H9 (cell line): Measurements from ENCODE around the gene RPS15. TPM values are rescaled to one million over a fixed set of nuclear protein-coding genes. Genes with fewer than 3 reads are reported as not detected.

Source experiments
- DNase-seq: peaks from one replicate; pipeline ENCODE4 v3.0.0-alpha.2; 2017
- H2AFZ ChIP-seq: one replicate; pipeline ENCODE4 v1.6.1; 2013; ENCODE audit warnings: mild to moderate bottlenecking, low read length, control low read depth, moderate library complexity
- H2AK5ac ChIP-seq: 2 replicates; pipeline ENCODE4 v1.6.1; 2013; ENCODE audit warnings: low read length, control low read depth, mixed read lengths; ENCODE audit not compliant: insufficient read length
- H2BK120ac ChIP-seq: one replicate; pipeline ENCODE4 v1.6.1; 2013; ENCODE audit warnings: low read depth, mild to moderate bottlenecking, low read length, control low read depth, inconsistent platforms; ENCODE audit not compliant: poor library complexity, severe bottlenecking
- H2BK12ac ChIP-seq: 2 replicates; pipeline ENCODE4 v1.6.1; 2013; ENCODE audit warnings: low read length, control low read depth, mixed read lengths, low read depth; ENCODE audit not compliant: insufficient read length
- H2BK15ac ChIP-seq: 2 replicates; pipeline ENCODE4 v1.6.1; 2013; ENCODE audit warnings: low read depth, low read length, control low read depth
- H2BK20ac ChIP-seq: one replicate; pipeline ENCODE4 v1.6.1; 2013; ENCODE audit warnings: low read depth, mild to moderate bottlenecking, low read length, control low read depth, inconsistent platforms; ENCODE audit not compliant: poor library complexity, severe bottlenecking
- H2BK5ac ChIP-seq: 2 replicates; pipeline ENCODE4 v1.6.1; 2013; ENCODE audit warnings: low read length, control low read depth, mixed read lengths; ENCODE audit not compliant: insufficient read length
- H3K14ac ChIP-seq: 2 replicates; pipeline ENCODE4 v1.6.1; 2013; ENCODE audit warnings: low read length, control low read depth; ENCODE audit not compliant: insufficient read depth
- H3K18ac ChIP-seq: 2 replicates; pipeline ENCODE4 v1.6.1; 2013; ENCODE audit warnings: low read depth, mild to moderate bottlenecking, mixed read lengths, low read length, control low read depth; ENCODE audit not compliant: insufficient read length
- H3K23ac ChIP-seq: 2 replicates; pipeline ENCODE4 v1.6.1; 2013; ENCODE audit warnings: low read length, control low read depth, mixed read lengths, low read depth; ENCODE audit not compliant: insufficient read length
- H3K23me2 ChIP-seq: 2 replicates; pipeline ENCODE4 v1.6.1; 2013; ENCODE audit warnings: low read depth, mild to moderate bottlenecking, mixed read lengths, low read length, control low read depth; ENCODE audit not compliant: insufficient read length, poor library complexity, severe bottlenecking
- H3K27ac ChIP-seq: 2 replicates; pipeline ENCODE4 v1.5.1; 2013; ENCODE audit warnings: low read length, control low read depth, mixed read lengths, low read depth; ENCODE audit not compliant: insufficient read length
- H3K27me3 ChIP-seq: 2 replicates; pipeline ENCODE4 v1.6.1; 2013; ENCODE audit warnings: low read length, control low read depth, inconsistent platforms; ENCODE audit not compliant: insufficient read depth
- H3K4ac ChIP-seq: 2 replicates; pipeline ENCODE4 v1.6.1; 2013; ENCODE audit warnings: low read depth, mild to moderate bottlenecking, control low read depth, inconsistent platforms, low read length, moderate library complexity
- H3K4me1 ChIP-seq: 2 replicates; pipeline ENCODE4 v1.6.1; 2013; ENCODE audit warnings: low read length, control low read depth, inconsistent platforms; ENCODE audit not compliant: insufficient read depth
- H3K4me2 ChIP-seq: 2 replicates; pipeline ENCODE4 v1.6.1; 2013; ENCODE audit warnings: low read length, control low read depth, mixed read lengths; ENCODE audit not compliant: insufficient read length, insufficient read depth
- H3K56ac ChIP-seq: 2 replicates; pipeline ENCODE4 v1.6.1; 2013; ENCODE audit warnings: low read depth, mild to moderate bottlenecking, mixed read lengths, low read length, control low read depth; ENCODE audit not compliant: insufficient read length
- H3K79me1 ChIP-seq: 2 replicates; pipeline ENCODE4 v1.6.1; 2013; ENCODE audit warnings: low read depth, mild to moderate bottlenecking, moderate library complexity, low read length, control low read depth, inconsistent platforms; ENCODE audit not compliant: insufficient read depth, poor library complexity, severe bottlenecking
- H3K79me2 ChIP-seq: 2 replicates; pipeline ENCODE4 v1.6.1; 2013; ENCODE audit warnings: low read length, control low read depth, inconsistent platforms; ENCODE audit not compliant: insufficient read depth
- H3K9ac ChIP-seq: 2 replicates; pipeline ENCODE4 v1.6.1; 2013; ENCODE audit warnings: low read length, control low read depth, mixed read lengths; ENCODE audit not compliant: insufficient read length; ENCODE audit errors: extremely low read depth
- H3K9me3 ChIP-seq: one replicate; pipeline ENCODE4 v1.6.1; 2013; ENCODE audit warnings: low read depth, low read length, inconsistent platforms; ENCODE audit not compliant: control insufficient read depth
- H3T11ph ChIP-seq: one replicate; pipeline ENCODE4 v1.6.1; 2013; ENCODE audit warnings: mild to moderate bottlenecking, low read length, control low read depth, inconsistent platforms
- H4K20me1 ChIP-seq: one replicate; pipeline ENCODE4 v1.6.1; 2013; ENCODE audit not compliant: control insufficient read depth, insufficient read length, insufficient read depth
- H4K5ac ChIP-seq: 2 replicates; pipeline ENCODE4 v1.6.1; 2013; ENCODE audit warnings: low read depth, mild to moderate bottlenecking, mixed read lengths, low read length, control low read depth; ENCODE audit not compliant: insufficient read length
- H4K8ac ChIP-seq: replicated peaks from 2 replicates; pipeline ENCODE4 v1.6.1; 2013; ENCODE audit warnings: low read length, control low read depth, mixed read lengths, low read depth; ENCODE audit not compliant: insufficient read length
- H4K91ac ChIP-seq: 2 replicates; pipeline ENCODE4 v1.6.1; 2013; ENCODE audit warnings: low read depth, mild to moderate bottlenecking, moderate library complexity, mixed read lengths, low read length, control low read depth; ENCODE audit not compliant: insufficient read length
- H3K27ac Mint-ChIP-seq, 3 experiments: 2 replicates in 2 of 3; 3 replicates in 1 of 3; pipeline ENCODE4 v1.8.0; 2020 to 2021; ENCODE audit warnings: mixed read lengths in 3 of 3, mild to moderate bottlenecking in 1 of 3, moderate library complexity in 1 of 3
- H3K27me3 Mint-ChIP-seq: 2 replicates; pipeline ENCODE4 v1.8.0; 2021; ENCODE audit warnings: low read depth, mild to moderate bottlenecking, moderate library complexity, mixed read lengths
- H3K36me3 Mint-ChIP-seq, 3 experiments: 2 replicates in 2 of 3; 3 replicates in 1 of 3; pipeline ENCODE4 v1.8.0; 2020 to 2021; ENCODE audit warnings: low read depth in 3 of 3, mixed read lengths in 3 of 3; ENCODE audit not compliant: insufficient read depth in 1 of 3
- H3K4me1 Mint-ChIP-seq, 2 experiments: 2 replicates each; pipeline ENCODE4 v1.8.0; 2020; ENCODE audit warnings: mixed read lengths in 2 of 2
- H3K4me3 Mint-ChIP-seq, 2 experiments: 2 replicates in 1 of 2; 3 replicates in 1 of 2; pipeline ENCODE4 v1.8.0; 2020 to 2021; ENCODE audit warnings: mild to moderate bottlenecking in 2 of 2, mixed read lengths in 2 of 2, moderate library complexity in 1 of 2
- H3K9me3 Mint-ChIP-seq, 2 experiments: 2 replicates in 1 of 2; 3 replicates in 1 of 2; pipeline ENCODE4 v1.8.0; 2020; ENCODE audit warnings: mild to moderate bottlenecking in 2 of 2, mixed read lengths in 2 of 2, moderate library complexity in 1 of 2
- CTCF ChIP-seq: fragments of 200-600 bp; sonication (generic); conservative IDR thresholded peaks from 3 replicates; pipeline ENCODE4 v1.8.0; 2021; ENCODE audit warnings: antibody characterized with exemption, mild to moderate bottlenecking
- WGBS: extraction: QIAGEN DNeasy Blood & Tissue Kit; methylation state at CpG from one replicate; pipeline ENCODE4 v1.1.7; 2013; ENCODE audit warnings: missing lambda C conversion rate, low lambda C conversion rate, mixed read lengths; ENCODE audit not compliant: insufficient read length; ENCODE audit errors: extremely low coverage; 5-methylcytosine and 5-hydroxymethylcytosine counted together
- total RNA-seq: library from RNA; stranded (reverse); gene quantifications from 2 replicates; pipeline ENCODE4 v1.2.1, GENCODE V29; 2021

Gene RPS15
- total RNA-seq, 1 experiment from 2014 or later = 1,628 TPM

DNA sequence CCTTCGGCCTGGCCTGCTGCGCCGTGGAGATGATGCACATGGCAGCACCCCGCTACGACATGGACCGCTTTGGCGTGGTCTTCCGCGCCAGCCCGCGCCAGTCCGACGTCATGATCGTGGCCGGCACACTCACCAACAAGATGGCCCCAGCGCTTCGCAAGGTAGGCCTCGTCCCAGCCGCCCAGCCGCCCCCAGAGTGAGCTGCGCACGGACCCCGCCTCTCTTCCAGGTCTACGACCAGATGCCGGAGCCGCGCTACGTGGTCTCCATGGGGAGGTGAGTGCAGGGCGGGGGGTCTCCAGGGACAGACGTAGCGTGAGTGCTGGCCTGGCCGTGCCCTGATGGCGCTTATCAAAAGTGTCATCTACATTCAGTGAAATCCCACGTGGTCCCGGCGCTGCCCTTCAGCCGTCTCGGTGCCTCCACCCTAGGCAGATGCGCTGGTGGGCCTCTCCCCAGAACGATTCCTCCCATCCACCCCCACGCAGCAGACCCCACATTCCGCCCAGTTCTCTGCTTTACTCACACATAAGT, 47.2 kb upstream of the RPS15 start:
- no peaks in the 10 kb centered on the region for H3K23me2 ChIP-seq
- H2BK12ac ChIP-seq = no peak overlapping the region
- no peaks in the 10 kb centered on the region for H3K9me3 ChIP-seq
- no peak overlapping the region for H4K91ac ChIP-seq
- H3K9me3 Mint-ChIP-seq = no peaks in the 10 kb centered on the region
- H3K79me1 ChIP-seq = peaks cover 1% of the 10 kb centered on the region
- no peak overlapping the region for H3K56ac ChIP-seq
- no peak overlapping the region for H2BK120ac ChIP-seq
- no peaks in the 10 kb centered on the region for H4K20me1 ChIP-seq
- TF ChIP-seq CTCF = no peak
- H3K14ac ChIP-seq = no peak overlapping the region
- H3K27ac ChIP-seq = no peak overlapping the region
- no CpG with 5 or more reads among the region's 42 CpGs for WGBS
- H2AK5ac ChIP-seq = no peak overlapping the region
- no peak overlapping the region for H2BK5ac ChIP-seq
- H3K4me1 Mint-ChIP-seq = peaks cover 0 to under 1% of the 10 kb centered on the region in 2 experiments; a peak in 1 of 4 replicates
- no peak overlapping the region for H2BK15ac ChIP-seq
- H2AFZ ChIP-seq = no peak overlapping the region
- H3K4me2 ChIP-seq = no peak overlapping the region
- H3K4me1 ChIP-seq = no peaks in the 10 kb centered on the region
- H3K79me2 ChIP-seq = no peaks in the 10 kb centered on the region
- no peak overlapping the region for H3K4me3 Mint-ChIP-seq
- no peaks in the 10 kb centered on the region for H3K27me3 ChIP-seq
- no peak overlapping the region for H3K9ac ChIP-seq
- no peak overlapping the region for H4K5ac ChIP-seq
- H3K27ac Mint-ChIP-seq = no peak overlapping the region
- peaks cover 17 to 40% (median 36%) of the 10 kb centered on the region in 3 experiments; a peak in 6 of 7 replicates for H3K36me3 Mint-ChIP-seq
- no peak overlapping the region for H2BK20ac ChIP-seq
- H3T11ph ChIP-seq = no peak overlapping the region
- H3K23ac ChIP-seq = no peak overlapping the region
- DNase-seq = no peak
- no peak overlapping the region for H3K4ac ChIP-seq
- H4K8ac ChIP-seq = no peak overlapping the region
- no peak overlapping the region for H3K18ac ChIP-seq
- H3K27me3 Mint-ChIP-seq = no peaks in the 10 kb centered on the region
